GM18873 (cell line): ENCODE data around the gene AFF1.
A peak's percentile ranks its signal among the peaks of the same experiment; 100 is the strongest.

Source experiments
- ATAC-seq: cut with Tn5 transposase; IDR thresholded peaks from one replicate; pipeline ENCODE4 v1.9.1; 2021; ENCODE audit warnings: mild to moderate bottlenecking, moderate library complexity, moderate number of reproducible peaks; ENCODE audit not compliant: unreplicated experiment, low FRiP score

The AFF1 gene, protein sequence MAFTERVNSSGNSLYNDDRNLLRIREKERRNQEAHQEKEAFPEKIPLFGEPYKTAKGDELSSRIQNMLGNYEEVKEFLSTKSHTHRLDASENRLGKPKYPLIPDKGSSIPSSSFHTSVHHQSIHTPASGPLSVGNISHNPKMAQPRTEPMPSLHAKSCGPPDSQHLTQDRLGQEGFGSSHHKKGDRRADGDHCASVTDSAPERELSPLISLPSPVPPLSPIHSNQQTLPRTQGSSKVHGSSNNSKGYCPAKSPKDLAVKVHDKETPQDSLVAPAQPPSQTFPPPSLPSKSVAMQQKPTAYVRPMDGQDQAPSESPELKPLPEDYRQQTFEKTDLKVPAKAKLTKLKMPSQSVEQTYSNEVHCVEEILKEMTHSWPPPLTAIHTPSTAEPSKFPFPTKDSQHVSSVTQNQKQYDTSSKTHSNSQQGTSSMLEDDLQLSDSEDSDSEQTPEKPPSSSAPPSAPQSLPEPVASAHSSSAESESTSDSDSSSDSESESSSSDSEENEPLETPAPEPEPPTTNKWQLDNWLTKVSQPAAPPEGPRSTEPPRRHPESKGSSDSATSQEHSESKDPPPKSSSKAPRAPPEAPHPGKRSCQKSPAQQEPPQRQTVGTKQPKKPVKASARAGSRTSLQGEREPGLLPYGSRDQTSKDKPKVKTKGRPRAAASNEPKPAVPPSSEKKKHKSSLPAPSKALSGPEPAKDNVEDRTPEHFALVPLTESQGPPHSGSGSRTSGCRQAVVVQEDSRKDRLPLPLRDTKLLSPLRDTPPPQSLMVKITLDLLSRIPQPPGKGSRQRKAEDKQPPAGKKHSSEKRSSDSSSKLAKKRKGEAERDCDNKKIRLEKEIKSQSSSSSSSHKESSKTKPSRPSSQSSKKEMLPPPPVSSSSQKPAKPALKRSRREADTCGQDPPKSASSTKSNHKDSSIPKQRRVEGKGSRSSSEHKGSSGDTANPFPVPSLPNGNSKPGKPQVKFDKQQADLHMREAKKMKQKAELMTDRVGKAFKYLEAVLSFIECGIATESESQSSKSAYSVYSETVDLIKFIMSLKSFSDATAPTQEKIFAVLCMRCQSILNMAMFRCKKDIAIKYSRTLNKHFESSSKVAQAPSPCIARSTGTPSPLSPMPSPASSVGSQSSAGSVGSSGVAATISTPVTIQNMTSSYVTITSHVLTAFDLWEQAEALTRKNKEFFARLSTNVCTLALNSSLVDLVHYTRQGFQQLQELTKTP

DNA sequence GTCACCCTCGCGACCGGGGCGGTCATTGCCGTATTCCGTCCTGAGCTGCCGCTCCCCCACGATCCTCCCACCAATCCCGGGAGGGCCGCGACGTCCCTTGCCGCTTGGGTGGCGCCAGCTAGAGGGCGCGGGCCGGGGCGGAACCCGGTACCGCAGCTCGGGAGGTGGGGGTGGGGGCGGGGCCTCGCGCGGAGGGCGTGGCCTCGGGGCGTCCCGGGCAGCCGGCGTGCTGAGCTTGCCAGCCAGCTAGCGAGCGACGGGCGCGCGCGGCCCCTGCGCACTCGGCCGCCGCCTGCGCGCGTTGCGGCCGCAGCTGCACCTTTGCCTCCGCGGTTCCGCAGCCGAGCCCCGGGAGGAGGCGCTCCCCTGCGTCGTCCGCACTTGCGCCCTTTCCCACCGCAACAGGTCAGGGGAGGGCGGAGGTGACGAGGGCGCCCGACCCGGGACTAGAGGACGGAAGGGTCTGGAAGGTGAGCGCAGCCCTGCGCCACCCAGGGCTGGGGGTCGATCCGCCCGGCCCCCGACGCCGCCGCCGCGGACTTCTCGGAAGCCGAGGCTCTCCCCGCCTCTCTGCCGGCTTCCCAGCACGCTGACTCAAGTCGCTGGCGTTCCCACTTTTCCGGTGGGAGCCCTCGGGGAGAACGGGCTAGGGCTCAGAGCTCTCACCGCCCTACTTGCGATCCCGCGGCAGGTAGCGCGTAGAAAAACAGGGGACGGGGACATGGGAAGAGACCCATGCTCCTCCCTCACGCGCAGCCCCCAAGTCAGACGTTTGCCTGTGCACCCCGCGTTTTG lies at the start of gene AFF1:
AFF1 (plus strand) TSS at position 241 of the 795 bp plus-strand sequence. CDS start 13,523 bp downstream, outside the sequence.
- peak; percentile 45 for ATAC-seq

DNA sequence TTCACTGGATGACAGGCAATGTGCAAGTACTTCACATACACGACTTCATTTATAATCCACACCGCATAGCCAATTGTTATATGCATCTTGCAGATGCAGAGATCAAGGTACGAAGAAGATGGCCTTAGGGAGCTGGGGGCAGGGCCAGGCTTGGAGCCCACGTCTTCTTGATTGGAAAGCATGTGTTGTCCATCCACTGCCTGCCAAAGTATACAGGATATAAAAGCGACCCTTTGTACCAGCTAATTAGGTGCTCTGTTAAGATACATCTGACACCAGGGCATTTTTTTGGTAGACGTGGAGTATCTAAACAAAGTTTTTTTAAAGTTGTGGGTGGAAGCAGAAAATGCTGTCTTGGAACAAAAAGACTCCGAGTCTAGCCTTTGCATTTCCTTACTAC lies 44.0 kb upstream of the AFF1 start:
- ATAC-seq, result no peak

DNA sequence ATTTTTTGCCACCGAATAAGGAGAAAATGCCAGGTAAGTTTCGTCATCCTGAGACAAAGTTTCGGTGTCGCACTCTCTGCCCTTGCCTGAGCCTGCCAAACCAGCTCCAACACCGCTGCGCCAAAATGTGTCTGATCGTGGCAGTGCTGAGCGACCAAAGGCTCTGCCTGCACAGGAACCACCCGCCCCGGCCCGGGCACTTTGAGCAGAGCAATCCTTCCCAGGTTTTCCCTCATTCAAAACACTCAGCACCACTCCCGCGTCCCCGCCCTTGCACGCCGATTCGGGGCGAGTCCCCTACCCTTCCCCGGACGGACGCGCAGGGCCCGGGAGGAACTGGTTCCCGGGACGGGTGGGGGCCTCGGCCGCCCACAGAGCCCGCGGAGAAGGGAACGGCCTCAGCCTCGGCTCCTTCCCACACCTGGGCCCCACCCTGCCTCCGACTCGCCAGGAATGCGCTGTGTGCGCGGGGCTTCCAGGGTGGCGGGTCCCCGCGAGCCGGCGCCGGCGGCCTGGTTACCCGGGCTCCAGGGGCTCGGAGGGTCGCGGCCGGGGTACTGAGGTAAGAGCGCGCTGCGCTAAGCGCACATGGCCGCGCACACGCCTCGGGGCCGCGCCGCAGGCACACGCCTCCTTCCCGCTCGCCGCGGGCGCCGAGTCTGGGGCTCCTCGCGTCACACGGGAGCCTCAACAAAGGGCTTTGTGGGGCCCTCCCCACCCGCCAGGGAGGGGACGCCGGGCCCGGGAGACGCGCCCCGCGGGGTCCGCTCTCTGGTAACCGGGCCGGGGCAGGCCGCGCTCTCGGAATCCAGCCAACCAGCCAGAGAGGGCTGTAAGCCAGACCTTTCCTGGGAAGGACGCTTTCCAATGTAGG lies 42.8 kb upstream of the AFF1 start, which contains the start of gene C4orf36:
C4orf36 (minus strand) TSS at position 661 of the 874 bp plus-strand sequence. CDS start 902 bp downstream, outside the sequence.
- ATAC-seq, result no peak

DNA sequence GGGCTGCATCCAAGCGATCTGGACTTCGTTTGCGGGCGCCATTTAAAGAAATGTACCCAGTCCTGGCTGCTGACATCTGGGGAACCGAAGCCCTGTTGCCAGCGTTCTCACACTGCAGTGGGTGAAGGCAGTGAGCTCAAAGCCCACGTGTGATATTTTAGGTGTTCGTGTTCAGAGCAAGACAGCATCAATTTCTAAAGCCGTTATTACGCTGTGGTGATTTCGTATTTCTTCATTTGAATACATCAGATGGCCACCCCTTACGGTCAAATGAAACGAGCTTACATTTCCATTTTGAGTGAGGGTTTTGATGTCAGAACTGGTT lies 42.2 kb upstream of the AFF1 start:
- no peak for ATAC-seq

DNA sequence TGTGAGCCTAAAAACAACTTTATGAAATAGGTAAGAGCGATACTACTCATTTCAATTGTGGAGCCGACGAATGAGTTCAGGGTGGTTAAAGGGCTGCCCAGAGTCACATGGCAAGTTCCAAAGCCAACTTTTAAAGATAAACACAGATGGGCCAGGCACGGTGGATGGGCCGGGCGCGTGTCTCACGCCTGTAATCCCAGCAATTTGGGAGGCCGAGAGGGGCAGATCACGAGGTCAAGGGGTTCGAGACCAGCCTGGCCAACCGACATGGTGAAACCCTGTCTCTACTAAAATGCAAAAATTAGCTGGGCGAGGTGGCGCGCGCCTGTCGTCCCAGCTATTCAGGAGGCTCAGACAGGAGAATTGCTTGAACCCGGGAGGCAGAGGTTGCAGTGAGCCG lies 41.7 kb upstream of the AFF1 start:
- no peak for ATAC-seq

DNA sequence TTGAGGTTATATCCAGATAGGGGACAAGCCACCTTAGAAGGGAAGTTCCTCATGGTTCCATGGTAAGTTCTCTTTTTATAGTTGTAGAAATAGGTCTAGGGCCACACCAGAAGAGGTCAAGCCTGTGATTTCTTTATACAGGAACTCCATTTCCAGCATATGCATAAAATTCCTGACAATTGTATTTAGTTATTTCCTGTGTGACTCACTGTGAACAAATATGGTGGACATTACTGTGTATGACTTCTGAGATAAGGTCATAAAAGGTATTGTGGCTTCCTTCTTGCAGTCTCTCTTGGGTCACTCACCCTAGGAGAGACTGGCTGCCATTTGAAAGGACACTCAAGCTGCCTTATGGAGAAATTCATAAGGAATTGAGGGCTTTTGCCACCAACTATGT lies 40.4 kb upstream of the AFF1 start:
- no peak for ATAC-seq

DNA sequence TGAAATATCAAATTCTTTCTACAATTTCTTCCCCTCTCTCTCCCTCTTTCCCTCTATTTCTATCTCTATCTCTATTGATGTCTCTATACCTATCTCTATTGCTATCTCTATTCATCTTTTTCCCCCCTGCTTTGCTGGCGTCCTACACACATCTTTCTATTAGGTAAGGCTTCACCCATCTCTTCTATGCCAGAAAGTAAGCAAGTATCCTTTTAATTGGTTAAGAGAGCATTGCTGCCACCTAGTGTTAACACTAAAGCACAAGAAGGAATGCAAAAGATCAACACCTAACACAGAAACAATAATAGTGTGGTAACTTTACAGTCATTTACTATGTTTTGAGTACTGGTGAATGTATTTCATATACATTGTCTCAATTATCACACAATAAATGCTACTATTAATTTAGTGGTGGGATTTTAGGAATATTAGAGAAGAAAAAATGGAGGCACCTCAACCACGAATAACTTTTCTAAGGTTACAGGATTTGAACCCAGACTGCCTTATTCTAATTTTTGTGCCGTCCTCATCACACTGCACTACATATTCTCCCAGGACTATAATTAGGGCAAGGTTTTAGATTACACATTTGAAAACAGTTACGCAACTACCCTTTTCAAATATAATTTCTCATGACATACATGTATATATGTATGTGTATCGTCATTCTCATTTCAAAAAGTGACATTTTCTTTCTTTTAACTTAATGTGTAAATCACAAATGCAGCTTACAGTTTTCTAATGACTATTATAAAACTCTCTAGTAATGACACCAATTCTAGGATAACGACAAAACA lies 38.9 kb upstream of the AFF1 start:
- peak; percentile 56 for ATAC-seq

DNA sequence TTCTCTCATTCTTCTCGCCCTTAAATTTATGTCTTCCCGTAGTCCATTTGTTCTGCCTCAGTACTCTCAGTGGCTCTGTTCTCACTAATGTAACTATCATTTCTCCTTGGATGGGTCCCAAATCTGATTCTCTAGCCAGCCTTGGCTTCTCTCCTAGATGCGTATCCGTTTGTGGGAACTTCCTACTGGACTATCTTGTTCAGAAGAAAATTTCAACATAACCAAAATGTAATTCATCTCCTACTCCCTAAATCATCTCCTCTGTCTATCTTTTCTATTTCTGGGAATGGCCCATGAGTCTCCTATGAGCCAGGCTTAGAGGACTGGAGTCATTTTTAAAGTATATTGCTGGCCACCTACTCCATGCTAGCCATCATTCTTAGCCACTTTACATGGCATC lies 38.2 kb upstream of the AFF1 start:
- no peak for ATAC-seq

DNA sequence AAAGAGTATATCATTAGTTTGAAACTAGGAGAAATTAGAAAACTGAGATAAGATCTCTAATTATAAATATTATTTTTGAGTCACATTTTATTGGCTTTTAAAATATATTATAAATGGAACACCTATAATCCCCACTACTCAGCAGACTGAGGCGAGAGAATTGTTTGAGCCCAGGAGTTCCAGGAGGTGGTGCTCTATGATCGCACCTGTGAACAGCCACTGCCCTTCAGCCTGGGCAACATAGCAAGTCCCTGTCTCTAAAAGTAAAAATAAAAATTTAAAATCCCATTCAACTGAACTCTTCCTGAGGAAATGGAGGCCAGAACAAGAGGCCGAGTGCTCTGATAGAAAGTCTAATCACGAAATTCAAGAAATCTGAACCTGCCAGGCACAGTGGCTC lies 36.2 kb upstream of the AFF1 start:
- ATAC-seq, result no peak

DNA sequence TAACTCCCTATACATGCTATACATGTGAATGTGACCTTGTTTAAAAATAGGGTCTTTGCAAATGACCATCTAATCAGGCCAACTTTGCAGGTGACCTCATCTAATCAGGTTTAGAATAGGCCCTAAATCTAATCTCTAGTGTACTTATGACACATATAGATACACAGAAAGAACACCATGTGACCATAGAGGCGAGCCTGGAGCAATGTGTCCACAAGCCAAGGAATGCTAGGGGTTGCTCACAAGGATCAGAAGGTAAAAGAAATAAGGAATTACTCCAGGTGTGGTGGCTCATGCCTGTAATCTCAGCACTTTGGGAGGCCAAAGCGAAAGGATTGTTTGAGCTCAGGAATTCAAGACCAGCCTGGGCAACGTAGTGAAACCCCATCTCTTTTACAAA lies 32.9 kb upstream of the AFF1 start:
- no peak for ATAC-seq

DNA sequence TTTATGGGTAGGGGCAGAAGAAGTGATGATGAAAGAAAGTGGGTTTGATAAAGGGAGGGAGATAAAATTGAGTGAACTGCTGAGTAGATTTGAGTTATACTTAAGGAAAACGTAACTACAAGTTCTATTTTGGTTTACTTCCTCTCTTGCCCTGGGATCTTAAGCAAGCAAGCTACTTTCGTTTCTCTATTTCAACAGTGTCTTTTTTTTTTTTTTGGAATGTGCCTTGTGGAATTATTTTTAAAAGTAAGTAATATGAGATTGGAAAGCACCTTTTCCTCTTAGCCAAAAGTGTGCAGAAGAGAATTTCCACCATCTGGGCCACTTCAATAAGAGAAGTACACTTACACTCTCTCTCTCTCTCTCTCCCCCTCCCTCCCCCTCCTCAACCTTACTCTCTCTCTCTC lies 26.6 kb upstream of the AFF1 start:
- no peak for ATAC-seq

DNA sequence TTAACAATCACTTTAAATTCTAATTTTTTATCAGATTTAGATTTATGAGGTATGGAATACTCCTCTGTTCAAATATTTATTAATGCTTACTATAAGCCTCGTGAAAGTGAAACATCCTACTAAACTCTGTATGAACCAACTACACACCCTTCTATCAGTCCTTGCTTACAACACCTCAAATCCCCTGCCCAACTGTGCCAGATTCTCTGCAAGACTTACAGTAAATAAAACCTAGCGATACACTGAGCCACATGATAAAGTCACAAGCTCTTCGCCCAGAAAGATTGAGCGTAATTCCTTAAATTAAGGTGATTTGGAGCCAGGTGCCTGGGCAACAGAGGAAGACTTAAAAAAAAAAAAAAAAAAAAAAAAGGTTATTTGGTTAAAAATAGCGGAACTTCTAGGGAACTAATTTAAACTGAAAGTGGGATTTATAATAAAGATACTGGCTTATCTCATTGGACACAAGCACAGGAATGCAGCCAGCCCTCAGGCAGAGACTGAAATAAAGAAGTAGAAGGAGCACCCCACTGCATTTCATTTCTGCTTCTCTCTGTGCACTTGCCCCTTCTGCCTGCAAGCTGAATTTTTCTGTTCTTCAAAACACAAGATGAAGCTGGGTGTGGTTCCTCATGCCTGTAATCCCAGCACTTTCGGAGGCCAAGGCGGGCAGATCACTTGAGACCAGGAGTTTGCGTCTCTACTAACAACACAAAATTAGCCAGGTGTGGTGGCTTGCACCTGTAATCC lies 25.1 kb upstream of the AFF1 start:
- ATAC-seq, result no peak

DNA sequence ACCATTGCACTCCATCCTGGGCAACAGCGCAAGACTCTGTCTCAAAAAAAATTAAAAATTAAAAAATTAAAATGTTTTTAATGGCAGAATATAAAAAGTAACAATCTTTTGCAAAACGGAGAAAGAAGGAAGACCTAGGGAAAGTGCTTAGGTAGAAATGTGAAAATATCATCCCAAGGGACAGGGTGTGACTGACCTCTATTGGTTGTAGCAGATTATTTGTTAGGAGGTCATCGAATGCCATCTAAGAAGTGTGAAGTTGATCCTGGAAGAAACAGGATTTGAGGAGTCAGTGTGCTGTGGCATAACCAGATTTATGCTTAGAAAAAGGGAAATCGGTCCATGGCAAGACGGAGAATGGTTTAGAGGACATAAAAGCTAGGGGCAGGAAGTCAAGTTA lies 24.4 kb upstream of the AFF1 start:
- ATAC-seq, result no peak

DNA sequence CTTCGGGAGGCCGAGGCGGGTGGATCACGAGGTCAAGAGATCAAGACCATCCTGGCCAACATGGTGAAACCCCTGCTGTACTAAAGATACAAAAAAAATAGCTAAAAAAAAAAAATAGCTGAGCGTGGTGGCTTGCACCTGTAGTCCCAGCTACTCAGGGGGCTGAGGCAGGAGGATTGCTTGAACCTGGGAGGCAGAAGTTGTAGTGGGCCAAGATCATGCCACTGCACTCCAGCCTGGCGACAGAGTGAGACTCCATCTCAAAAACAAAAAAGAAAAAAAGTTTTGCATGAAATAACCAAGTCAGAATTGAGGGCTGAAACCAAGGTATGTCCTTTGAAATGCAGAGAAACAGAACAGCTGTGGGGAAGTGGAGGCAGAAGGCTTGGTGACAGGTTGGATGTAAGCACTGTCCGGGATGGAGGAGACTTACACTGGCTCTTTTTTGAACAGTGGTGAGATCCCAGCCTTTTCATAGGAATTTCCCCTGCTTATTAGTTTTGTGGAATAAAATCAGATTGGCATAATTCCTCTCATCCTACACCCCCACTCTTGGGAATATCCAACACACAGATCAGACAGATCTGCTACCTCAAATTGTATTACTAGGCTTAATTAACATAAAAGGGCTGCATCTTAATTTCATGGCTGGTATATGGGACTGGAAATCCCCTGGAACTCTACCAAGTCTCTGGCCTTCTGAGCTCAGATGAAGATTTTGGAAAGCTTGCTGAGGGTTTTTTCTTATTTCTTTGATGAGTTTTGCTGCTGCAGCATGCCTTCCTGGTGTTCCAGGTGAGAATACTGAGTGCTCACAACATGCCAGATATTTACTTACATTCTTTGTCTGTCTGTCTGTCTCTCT lies 23.8 kb upstream of the AFF1 start:
- ATAC-seq, result no peak

DNA sequence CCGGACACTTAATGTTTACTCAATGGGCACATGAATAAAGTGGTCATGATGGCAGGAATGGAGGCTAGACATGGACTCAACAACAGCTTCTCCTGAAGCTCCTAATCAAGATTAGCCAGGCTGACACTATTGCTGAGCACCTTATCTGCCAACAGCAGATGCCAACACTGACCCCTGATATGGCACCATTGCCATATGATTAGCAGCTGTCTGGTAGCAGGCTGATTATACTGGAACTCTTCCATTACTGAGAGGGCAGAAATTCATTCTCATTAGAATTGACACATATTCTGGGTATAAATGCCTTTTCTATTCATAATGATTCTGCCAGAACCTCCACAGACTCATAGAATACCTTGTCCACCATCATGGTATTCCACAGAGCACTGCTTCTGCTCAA lies 18.4 kb upstream of the AFF1 start:
- ATAC-seq, result no peak

DNA sequence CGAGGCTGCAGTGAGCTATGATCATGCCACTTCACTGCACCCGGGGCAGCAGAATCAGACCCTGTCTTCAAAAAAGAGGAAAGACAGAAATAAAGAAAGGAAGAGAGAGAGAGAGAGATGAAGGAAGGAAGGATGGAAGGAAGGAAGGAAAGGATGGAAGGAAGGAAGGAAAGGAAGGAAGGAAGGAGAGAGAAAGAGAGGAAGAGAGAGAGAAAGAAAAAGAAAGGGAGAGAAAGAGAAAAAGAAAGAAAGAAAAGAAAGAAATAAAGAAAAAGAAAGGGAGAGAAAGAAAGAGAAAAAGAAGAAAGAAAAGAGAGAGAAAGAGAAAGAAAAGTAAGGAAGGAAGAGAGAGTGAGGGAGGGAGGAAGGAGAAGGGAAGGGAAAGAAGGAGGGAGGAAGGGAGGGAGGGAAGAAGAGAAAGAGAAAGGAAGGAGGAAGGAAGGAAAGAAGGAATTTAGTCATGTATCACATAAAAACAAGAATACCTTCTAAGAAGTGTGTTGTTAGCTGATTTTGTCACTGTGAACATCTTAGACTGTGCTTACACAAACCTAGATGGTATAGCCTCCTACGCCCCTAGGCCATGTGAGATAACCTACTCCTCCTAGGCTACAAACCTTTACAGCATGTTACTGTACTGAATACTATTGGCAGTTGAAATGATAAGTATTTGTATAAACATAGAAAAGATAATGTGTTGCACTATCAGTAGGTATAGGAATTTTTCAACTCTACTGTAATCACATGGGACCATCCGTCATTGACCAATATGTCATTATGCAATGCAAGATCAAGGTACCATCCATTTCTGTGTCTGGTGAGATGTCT lies 17.4 kb upstream of the AFF1 start:
- ATAC-seq, result no peak
